SKM-1 (cell line): ENCODE measurements around the gene NSMCE3.
"Not testable (repeated sequence)": the region's sequence is repeated elsewhere in the genome, so short reads cannot be mapped to it uniquely, and the experiment has no call there.

ENCODE experiments used
- DNase-seq: peaks from one replicate; lab custom pipeline; 2025; ENCODE audit not compliant: unreplicated experiment; lab: John Stamatoyannopoulos, UW

NSMCE3 gene

GRCh38 chr15:29270169-29270955 lies 740 bp upstream of the NSMCE3 start:
- no peak for DNase-seq

DNA sequence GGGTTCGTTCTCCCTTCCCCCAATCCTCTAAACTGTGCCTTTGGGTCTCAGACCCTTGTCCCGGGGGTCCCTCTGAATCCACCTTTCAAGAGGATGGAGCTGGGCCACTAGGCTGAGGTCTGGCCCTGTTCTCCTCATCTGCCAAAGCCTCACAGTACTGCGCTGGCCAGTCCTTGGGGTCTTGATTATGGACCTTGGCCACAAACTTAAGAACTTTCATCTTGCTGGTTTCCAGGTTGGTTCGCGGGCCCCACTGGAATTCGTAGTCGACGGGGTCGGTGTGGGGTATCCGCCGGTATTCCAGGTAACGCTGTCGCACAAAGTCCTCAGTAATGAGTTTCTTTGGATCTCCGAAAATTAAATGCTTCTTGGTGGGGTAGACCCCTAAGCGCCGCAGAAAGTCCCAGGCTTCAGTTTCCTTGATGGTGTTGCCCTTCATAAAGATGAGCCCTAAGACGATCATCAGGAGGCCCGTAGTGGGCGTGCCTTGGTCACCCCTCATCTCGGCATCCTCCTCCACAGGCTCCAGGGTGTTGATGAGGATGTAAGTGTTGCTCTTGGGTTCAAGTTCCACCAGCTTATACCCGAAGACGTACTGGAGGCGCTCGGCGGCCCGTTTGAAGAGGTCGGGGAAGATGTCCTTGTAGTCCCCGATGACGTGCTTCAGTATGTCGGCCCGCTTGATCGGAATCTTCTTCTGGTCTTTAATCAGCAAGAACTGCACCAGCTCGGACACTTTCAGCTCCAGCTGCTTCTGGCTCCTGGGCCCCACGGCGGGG lies 727 bp downstream of the NSMCE3 start:
- DNase-seq: no peak

DNA sequence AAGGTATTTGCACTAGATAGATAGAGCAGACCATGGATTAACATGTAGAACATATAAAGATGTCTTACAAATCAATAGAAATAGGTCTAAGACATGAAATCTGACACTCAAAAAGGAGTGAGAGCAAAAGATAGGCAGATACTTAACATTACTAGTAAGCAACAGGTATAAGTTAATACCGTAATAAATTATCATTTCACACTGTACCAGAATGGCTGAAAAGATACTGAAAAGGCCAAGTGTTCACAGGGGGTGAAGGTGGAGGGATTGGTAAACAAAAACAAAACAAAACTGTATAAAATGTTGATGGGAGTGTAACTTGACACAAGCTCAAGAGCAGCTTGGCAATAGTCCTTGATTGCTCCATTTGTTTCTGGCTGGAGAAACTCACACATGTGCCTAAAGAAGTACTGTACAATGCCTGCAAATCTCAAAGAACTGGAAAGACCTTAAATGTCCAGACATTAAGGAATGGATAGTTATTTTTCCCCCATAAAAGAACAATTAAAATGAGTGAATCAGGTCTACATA lies 3.5 kb downstream of the NSMCE3 start:
- no peak for DNase-seq

GRCh38 chr15:29263289-29263688 lies 6.3 kb downstream of the NSMCE3 start:
- DNase-seq: no peak

GRCh38 chr15:29262738-29263137 lies 6.9 kb downstream of the NSMCE3 start:
- DNase-seq: no peak

GRCh38 chr15:29260896-29261295 lies 8.7 kb downstream of the NSMCE3 start:
- no peak for DNase-seq

- no peak for DNase-seq
Measured at GRCh38 chr15:29259233-29259632, 10.4 kb downstream of the NSMCE3 start.

- DNase-seq: no peak
Measured at GRCh38 chr15:29252234-29252633, 17.4 kb downstream of the NSMCE3 start.

GRCh38 chr15:29244544-29244943 lies 25.1 kb downstream of the NSMCE3 start:
- no peak for DNase-seq

GRCh38 chr15:29244123-29244522 lies 25.5 kb downstream of the NSMCE3 start:
- DNase-seq: no peak

GRCh38 chr15:29242456-29243242 lies 27.0 kb downstream of the NSMCE3 start:
- no peak for DNase-seq

- no peak for DNase-seq
Measured at GRCh38 chr15:29241207-29241606, 28.4 kb downstream of the NSMCE3 start.

DNA sequence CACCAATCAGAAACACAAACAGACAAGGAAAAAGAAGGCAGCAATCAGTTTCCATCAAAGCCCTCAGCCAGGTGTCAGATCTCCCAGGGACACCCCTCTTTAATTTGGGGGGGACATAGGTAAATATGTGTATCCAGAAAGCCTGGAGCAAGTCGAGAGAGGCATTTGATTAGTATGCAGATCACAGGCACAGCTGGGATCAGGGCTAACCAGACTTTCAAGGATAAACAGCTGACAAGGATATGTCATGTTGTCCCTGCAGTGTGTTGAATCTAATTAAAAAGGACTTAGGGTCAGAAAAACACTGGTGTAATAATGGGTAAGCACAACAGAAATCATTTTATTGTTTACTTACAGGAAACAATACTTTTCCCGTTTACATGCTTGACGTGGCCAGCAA lies 30.2 kb downstream of the NSMCE3 start:
- no peak for DNase-seq

GRCh38 chr15:29233566-29233965 lies 36.1 kb downstream of the NSMCE3 start:
- DNase-seq: no peak

DNA sequence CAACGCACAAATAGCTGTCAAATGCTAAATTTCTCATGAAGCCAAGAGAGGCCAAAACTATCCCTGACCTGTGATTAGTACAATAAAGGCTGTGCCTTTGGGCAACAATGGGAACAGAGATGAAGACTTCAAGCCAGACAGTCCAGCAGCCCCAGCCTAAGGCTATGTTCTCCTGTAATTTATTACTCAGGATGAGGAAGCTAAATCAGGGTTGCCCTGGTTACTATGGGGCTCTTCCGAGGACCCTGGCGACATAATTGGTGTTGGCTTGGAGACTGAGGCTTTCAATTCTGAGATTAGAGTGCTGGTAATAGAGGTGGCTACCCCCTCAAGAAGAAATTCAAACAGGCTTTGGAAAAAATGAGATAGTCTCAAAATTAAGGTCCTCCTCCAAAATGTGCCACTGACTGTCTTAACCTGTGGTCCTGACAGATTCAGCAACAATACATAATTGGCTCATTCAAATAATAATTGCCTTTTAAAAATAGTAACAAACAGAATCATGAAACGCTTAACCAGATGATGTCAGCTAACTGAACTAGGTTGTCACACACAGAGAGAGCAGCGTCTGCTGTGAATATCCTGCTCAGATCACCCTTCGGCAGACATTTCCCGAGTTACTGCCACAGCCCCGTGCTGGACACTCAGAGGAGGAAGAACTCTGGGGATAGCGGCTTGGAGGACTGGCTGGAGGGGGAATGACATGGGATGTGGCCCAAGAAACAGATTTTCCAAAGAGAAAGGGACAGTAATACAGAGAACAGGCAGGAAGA lies 43.0 kb downstream of the NSMCE3 start:
- DNase-seq: no peak

GRCh38 chr15:29225534-29226234 lies 43.9 kb downstream of the NSMCE3 start:
- no peak for DNase-seq

DNA sequence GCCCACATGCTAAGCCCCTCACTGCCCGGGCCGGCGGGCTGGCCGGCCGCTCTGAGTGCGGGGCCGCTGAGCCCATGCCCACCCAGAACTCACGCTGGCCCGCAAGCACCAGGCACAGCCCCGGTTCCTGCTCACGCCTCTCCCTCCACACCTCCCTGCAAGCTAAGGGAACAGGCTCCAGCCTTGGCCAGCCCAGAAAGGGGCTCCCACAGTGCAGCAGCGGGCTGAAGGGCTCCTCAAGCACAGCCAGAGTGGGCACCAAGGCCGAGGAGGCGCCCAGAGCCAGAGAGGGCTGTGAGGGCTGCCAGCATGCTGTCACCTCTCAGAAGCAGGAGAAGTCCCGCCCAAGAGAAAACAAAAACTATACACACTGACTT lies 44.6 kb downstream of the NSMCE3 start:
- DNase-seq: not testable (repeated sequence)

- DNase-seq: not testable (repeated sequence)
Measured at GRCh38 chr15:29224235-29224986, 45.2 kb downstream of the NSMCE3 start.

DNA sequence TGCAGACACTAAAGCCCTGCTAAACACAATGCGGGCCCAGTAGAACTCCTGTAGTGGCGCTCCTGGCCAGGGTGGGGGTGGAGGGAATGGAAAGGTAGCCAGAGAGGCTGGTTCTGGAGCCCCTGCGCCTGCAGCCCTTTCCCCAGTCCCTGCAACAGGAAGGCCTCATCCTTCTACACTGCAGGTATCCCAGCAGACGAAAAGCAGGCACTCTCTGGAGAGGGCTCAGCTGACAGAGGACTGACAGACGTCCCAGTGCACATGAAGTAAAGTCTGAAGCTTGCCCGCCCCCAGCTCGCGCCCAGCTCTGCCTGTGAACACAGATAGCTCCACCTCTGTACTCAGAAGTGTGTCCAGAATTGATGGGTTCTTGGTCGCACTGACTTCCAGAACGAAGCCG lies 46.0 kb downstream of the NSMCE3 start:
- no peak for DNase-seq
